Liver (tissue), 9 donors: ENCODE results near the gene TSN. TPM values are rescaled to one million over a fixed set of nuclear protein-coding genes. Genes with fewer than 3 reads are reported as not detected.

Experiments
- DNase-seq: peaks from one replicate; pipeline ENCODE4 v3.0.0-alpha.2; 2017; ENCODE audit warnings: low spot score
- H3K27ac ChIP-seq, 2 donors: one replicate each; pipeline ENCODE4 v1.7.0; 2013; ENCODE audit warnings: inconsistent platforms in 2 of 2, low read length in 2 of 2, control low read depth in 1 of 2, low read depth in 1 of 2, mild to moderate bottlenecking in 1 of 2
- H3K27me3 ChIP-seq, 4 donors: one replicate each; pipeline versions ENCODE4 v1.6.1 to v1.7.0; 2013; ENCODE audit warnings: low read length in 3 of 4, inconsistent platforms in 1 of 4, mild to moderate bottlenecking in 1 of 4, moderate library complexity in 1 of 4; ENCODE audit not compliant: control insufficient read depth in 4 of 4, insufficient read depth in 4 of 4
- H3K36me3 ChIP-seq, 4 donors: one replicate each; pipeline versions ENCODE4 v1.6.1 to v1.7.0; 2013; ENCODE audit warnings: low read length in 3 of 4, mild to moderate bottlenecking in 3 of 4, low read depth in 1 of 4, moderate library complexity in 1 of 4; ENCODE audit not compliant: control insufficient read depth in 4 of 4, insufficient read depth in 3 of 4
- H3K4me1 ChIP-seq, 4 donors: one replicate each; pipeline versions ENCODE4 v1.6.1 to v1.7.0; 2013; ENCODE audit warnings: low read length in 3 of 4, mild to moderate bottlenecking in 3 of 4, moderate library complexity in 1 of 4; ENCODE audit not compliant: control insufficient read depth in 4 of 4, insufficient read depth in 4 of 4
- H3K4me3 ChIP-seq, 3 donors: one replicate each; pipeline versions ENCODE4 v1.6.1 to v1.7.0; 2013; ENCODE audit warnings: low read length in 3 of 3, control low read depth in 1 of 3, low read depth in 1 of 3, mild to moderate bottlenecking in 1 of 3
- H3K9ac ChIP-seq, 2 donors: one replicate each; pipeline ENCODE4 v1.7.0; 2013; ENCODE audit warnings: low read length in 2 of 2, mild to moderate bottlenecking in 2 of 2, moderate library complexity in 2 of 2, control low read depth in 1 of 2, low read depth in 1 of 2
- H3K9me3 ChIP-seq, 4 donors: one replicate each; pipeline versions ENCODE4 v1.6.1 to v1.7.0; 2013; ENCODE audit warnings: low read length in 3 of 4; ENCODE audit not compliant: control insufficient read depth in 4 of 4
- ATF3 ChIP-seq: IDR thresholded peaks from 2 replicates; pipeline ENCODE4 v1.6.1; 2016; ENCODE audit warnings: antibody characterized with exemption
- CTCF ChIP-seq: fragments of 150-350 bp; IDR thresholded peaks from 2 replicates; pipeline ENCODE4 v1.5.1; 2017; ENCODE audit warnings: improper control_type of control experiment, low read depth, low read length; ENCODE audit not compliant: missing input control
- EGR1 ChIP-seq, 2 donors: IDR thresholded peaks; 2 replicates each; pipeline ENCODE4 v1.6.1; 2016 to 2018; ENCODE audit warnings: antibody characterized with exemption in 2 of 2, low read depth in 2 of 2
- FOXA1 ChIP-seq: IDR thresholded peaks from 2 replicates; pipeline ENCODE4 v1.6.1; 2016; ENCODE audit warnings: antibody characterized with exemption
- FOXA2 ChIP-seq: IDR thresholded peaks from 2 replicates; pipeline ENCODE4 v1.6.1; 2016; ENCODE audit warnings: antibody characterized with exemption
- GABPA ChIP-seq, 2 donors: IDR thresholded peaks in 1 of 2; conservative IDR thresholded peaks in 1 of 2; 2 replicates each; pipeline ENCODE4 v1.6.1; 2016; ENCODE audit warnings: antibody characterized with exemption in 2 of 2, mild to moderate bottlenecking in 1 of 2, moderate library complexity in 1 of 2
- HNF4A ChIP-seq, 2 donors: conservative IDR thresholded peaks; 2 replicates each; pipeline ENCODE4 v1.6.1; 2016; ENCODE audit warnings: antibody characterized with exemption in 2 of 2, mild to moderate bottlenecking in 2 of 2
- HNF4G ChIP-seq: IDR thresholded peaks from 2 replicates; pipeline ENCODE4 v1.6.1; 2016; ENCODE audit warnings: antibody characterized with exemption
- JUND ChIP-seq, 2 donors: IDR thresholded peaks; 2 replicates each; pipeline ENCODE4 v1.6.1; 2016; ENCODE audit warnings: antibody characterized with exemption in 2 of 2
- MAX ChIP-seq: IDR thresholded peaks from 2 replicates; pipeline ENCODE4 v1.6.1; 2016; ENCODE audit warnings: antibody characterized with exemption
- RAD21 ChIP-seq, 2 donors: IDR thresholded peaks; 2 replicates each; pipeline ENCODE4 v1.6.1; 2016; ENCODE audit warnings: antibody characterized with exemption in 2 of 2, mild to moderate bottlenecking in 2 of 2
- REST ChIP-seq: IDR thresholded peaks from 2 replicates; pipeline ENCODE4 v1.6.1; 2016; ENCODE audit warnings: antibody characterized with exemption, mild to moderate bottlenecking
- RXRA ChIP-seq, 2 donors: IDR thresholded peaks; 2 replicates each; pipeline ENCODE4 v1.6.1; 2017 to 2018; ENCODE audit warnings: antibody characterized with exemption in 2 of 2, mild to moderate bottlenecking in 1 of 2
- SP1 ChIP-seq: IDR thresholded peaks from 2 replicates; pipeline ENCODE4 v1.6.1; 2018; ENCODE audit warnings: antibody characterized with exemption, mild to moderate bottlenecking
- TAF1 ChIP-seq: conservative IDR thresholded peaks from 2 replicates; pipeline ENCODE4 v1.6.1; 2016; ENCODE audit warnings: antibody characterized with exemption, mild to moderate bottlenecking
- YY1 ChIP-seq: IDR thresholded peaks from 2 replicates; pipeline ENCODE4 v1.6.1; 2016; ENCODE audit warnings: antibody characterized with exemption, mild to moderate bottlenecking
- ZBTB33 ChIP-seq: IDR thresholded peaks from 2 replicates; pipeline ENCODE4 v1.6.1; 2016; ENCODE audit warnings: antibody characterized with exemption
- WGBS: extraction: QIAGEN DNeasy Blood & Tissue Kit; methylation state at CpG from one replicate; pipeline ENCODE4 v1.1.7; 2013; 5-methylcytosine and 5-hydroxymethylcytosine counted together
- polyA plus RNA-seq, 2 donors: library from polyadenylated mRNA; stranded (reverse) in 1 of 2; unstranded in 1 of 2; fragments of 200-250 nt in 1 of 2; fragments of >200 nt in 1 of 2; fragmentation: Nextera tagmentation in 1 of 2; extraction: Ambion mirVana in 1 of 2; gene quantifications; one replicate each; pipeline versions ENCODE4 v1.2.1 to v1.2.3, GENCODE V29; 2013 to 2015
- total RNA-seq, 2 donors: library from RNA; depleted of rRNA; stranded (reverse); fragments of >200 nt; gene quantifications; one replicate each; pipeline ENCODE4 v1.2.3, GENCODE V29; 2014
- donor health status: healthy.
- donor health status: healthy.
- donor health status: healthy.
- donor health status: healthy.
- donor health status: healthy.

Gene TSN
- total and polyA plus RNA-seq, 4 donors = 17.0 to 30.6 (median 17.7) TPM

GRCh38 chr2:121798617-121799016, 43.2 kb downstream of the TSN start:
- H3K4me1 ChIP-seq = no peaks in the 10 kb centered on the region

GRCh38 chr2:121801916-121802315, 46.5 kb downstream of the TSN start:
- Histone ChIP-seq H3K4me1 (no peaks in the 10 kb centered on the region), H3K36me3 (no peaks in the 10 kb centered on the region), H3K27ac (no peak overlapping the region), H3K4me3 (no peak overlapping the region), H3K9me3 (no peaks in the 10 kb centered on the region), H3K9ac (no peak overlapping the region), H3K27me3 (peaks cover 0 to 8% (median 0%) of the 10 kb centered on the region in 4 donors)
- TF ChIP-seq EGR1 (IDR thresholded peaks at IDR 0.05; ENCODE audit: low read depth in 2 of 2) = no peak
- no peak for TF ChIP-seq FOXA2
- no peak for TF ChIP-seq HNF4G
- TF ChIP-seq ZBTB33 = no peak
- TF ChIP-seq RXRA (IDR thresholded peaks at IDR 0.05) = no peak
- no peak for TF ChIP-seq JUND (IDR thresholded peaks at IDR 0.05)
- TF ChIP-seq TAF1 = no peak
- no peak for TF ChIP-seq CTCF
- TF ChIP-seq FOXA1 = no peak
- TF ChIP-seq REST = no peak
- no peak for TF ChIP-seq YY1
- no peak for TF ChIP-seq ATF3
- no peak for TF ChIP-seq HNF4A (conservative IDR thresholded peaks at IDR 0.05)
- no peak for TF ChIP-seq RAD21 (IDR thresholded peaks at IDR 0.05)
- TF ChIP-seq GABPA (IDR thresholded peaks at IDR 0.05 in 1 of 2, conservative IDR thresholded peaks at IDR 0.05 in 1 of 2) = no peak
- TF ChIP-seq MAX = no peak
- TF ChIP-seq SP1 = no peak
- DNase-seq = no peak
- WGBS = 50% methylated on average over 2 of the region's 2 CpGs

More at GRCh38 chr2:121798617-121799016, 43.2 kb downstream of the TSN start:
- peaks cover 0 to 2% (median 0%) of the 10 kb centered on the region in 4 donors for H3K27me3 ChIP-seq
- no peak for TF ChIP-seq YY1
- TF ChIP-seq JUND (IDR thresholded peaks at IDR 0.05) = no peak
- H3K9ac ChIP-seq = no peak overlapping the region
- H3K4me3 ChIP-seq = no peak overlapping the region
- H3K36me3 ChIP-seq = no peaks in the 10 kb centered on the region
- whole genome bisulfite sequencing = 90% methylated on average over 1 of the region's 1 CpG
- H3K27ac ChIP-seq = no peak overlapping the region
- no peaks in the 10 kb centered on the region for H3K9me3 ChIP-seq
- DNase-seq = no peak
